ENCODE measurements around the gene PPARD. TPM values are rescaled to one million over a fixed set of nuclear protein-coding genes. Genes with fewer than 3 reads are reported as not detected.

Gene PPARD
- total RNA-seq = 10 to 100 TPM; 23.1 to 23.4 TPM

DNA sequence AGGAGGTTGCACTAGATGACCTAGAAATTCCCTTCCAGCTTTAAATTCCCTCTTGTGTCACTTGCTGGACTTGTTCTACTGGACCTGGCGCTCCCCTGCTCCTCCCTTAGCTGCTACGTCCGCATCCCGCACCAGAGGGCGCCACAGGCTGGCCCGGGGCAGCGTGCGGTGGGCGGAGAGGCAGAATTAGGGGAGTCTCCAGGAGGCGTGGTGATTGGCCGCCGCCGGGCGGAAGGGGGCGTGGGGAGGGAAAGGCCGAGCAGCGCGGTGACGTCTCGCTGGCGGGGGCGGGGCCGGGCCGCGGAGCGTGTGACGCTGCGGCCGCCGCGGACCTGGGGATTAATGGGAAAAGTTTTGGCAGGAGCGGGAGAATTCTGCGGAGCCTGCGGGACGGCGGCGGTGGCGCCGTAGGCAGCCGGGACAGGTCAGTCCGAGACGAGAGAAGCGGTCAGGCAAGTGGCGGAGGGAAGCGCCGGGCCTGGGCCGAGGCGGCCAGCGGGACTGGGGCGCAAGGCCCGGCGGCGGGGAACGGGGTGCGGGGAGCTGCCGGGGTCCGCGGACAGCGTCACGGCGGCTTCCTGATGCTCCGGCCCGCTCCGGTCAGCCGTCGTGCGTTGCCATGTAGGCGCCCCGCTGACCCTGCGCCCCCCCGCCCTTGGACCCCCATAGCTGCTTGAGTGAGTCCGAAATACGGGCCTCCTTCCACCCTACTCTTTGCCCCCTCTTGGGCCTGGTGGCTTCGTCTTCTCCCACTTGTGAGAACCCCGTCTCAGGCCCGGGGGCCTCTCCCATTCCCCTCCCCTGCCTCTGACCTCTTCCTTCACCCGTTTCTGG is at the start of gene PPARD:
PPARD (plus strand) TSS at position 301 of the 834 bp plus-strand sequence. CDS start 68,530 bp downstream, outside the sequence.
- ChIA-PET CTCF (interaction anchor here (0.6 to 10.2 kb wide), 23 partner anchors 10 to 593 kb away, joined by 3 to 168 read pairs (median 4); partner anchors contain the start of genes DEF6, FANCE, RPL10A and ZNF76), POLR2A (interaction anchor here (0.7 to 2.9 kb wide), 14 partner anchors 11 to 389 kb away, joined by 3 to 29 read pairs (median 5); partner anchors contain the start of genes DEF6 and RPL10A)
- Mint-ChIP-seq H3K27me3 (peaks cover 7% of the 10 kb centered on the region), H3K36me3 (ENCODE audit: low read depth) (peaks cover 21% of the 10 kb centered on the region), H3K27ac (peak within 1 kb of the TSS; percentile 79), H3K9me3 (no peaks in the 10 kb centered on the region), H3K4me1 (peaks cover 45% of the 10 kb centered on the region), H3K4me3 (peak within 1 kb of the TSS; percentile 96)
- DNase-seq = peak; percentile 98

DNA sequence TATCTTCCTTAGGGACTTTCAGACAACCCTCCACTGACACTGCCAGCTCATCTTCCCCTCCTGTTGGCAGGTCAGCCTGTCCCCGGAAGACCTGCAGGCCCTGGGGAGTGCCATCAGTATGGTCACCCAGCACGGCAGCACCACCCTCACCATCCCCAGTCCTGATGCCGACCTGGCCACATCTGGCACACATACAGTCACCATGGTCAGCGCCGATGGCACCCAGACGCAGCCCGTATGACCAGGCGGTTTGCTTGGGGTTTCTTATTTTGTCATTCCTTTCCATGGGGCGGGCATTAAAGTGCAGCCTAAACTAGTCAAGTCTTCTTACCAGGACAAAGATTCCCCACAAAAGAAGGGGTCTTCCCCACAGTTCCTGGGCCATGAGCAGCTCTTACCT is 48.7 kb upstream of the PPARD start:
- no peak overlapping the region for H3K4me3 Mint-ChIP-seq
- no peaks in the 10 kb centered on the region for H3K27me3 Mint-ChIP-seq
- peaks cover 40% of the 10 kb centered on the region for H3K36me3 Mint-ChIP-seq (ENCODE audit: low read depth)
- ChIA-PET POLR2A (interaction anchor here (0.8 to 1.6 kb wide), 7 partner anchors 9 to 174 kb away, joined by 3 to 4 read pairs (median 3); partner anchors contain the start of gene FANCE), CTCF (interaction anchor here (0.7 to 6.6 kb wide), 15 partner anchors 11 to 259 kb away, joined by 3 to 116 read pairs (median 4); partner anchors contain the start of genes FANCE, RPL10A and ZNF76)
- no peak overlapping the region for H3K27ac Mint-ChIP-seq
- DNase-seq = no peak
- no peaks in the 10 kb centered on the region for H3K9me3 Mint-ChIP-seq
- peaks cover 13% of the 10 kb centered on the region for H3K4me1 Mint-ChIP-seq

DNA sequence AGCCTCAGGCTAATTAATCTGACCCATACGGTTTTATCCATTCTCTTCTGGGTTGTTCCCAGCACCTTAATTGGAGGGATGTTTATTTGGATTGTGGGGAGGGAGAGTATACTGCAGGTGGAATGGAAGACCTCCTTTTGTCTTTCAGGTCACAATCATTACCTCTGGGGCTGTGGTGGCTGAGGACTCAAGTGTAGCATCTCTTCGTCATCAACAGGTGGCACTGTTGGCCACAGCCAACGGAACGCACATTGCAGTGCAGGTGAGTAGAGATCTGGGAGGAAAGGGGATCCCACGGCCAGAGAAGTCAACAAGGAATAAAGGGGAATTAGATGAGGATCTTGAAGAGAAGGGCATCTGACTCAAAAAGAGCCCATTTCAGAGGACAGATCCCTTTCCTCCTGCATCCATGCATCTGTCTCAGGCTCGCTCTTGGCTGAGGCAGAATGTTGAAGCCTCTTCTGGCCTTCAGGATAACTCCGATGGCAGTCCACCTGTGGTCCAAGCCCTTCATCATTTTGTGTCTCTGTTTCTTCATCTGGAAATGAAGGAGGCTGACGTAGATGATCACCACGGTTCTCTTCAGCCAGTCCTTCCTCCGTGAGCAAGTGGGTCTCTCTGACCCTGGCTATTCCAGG is 47.9 kb upstream of the PPARD start:
- ChIA-PET POLR2A (interaction anchor here (1.0 to 1.6 kb wide), 5 partner anchors 9 to 258 kb away, joined by 3 to 4 read pairs (median 3); partner anchors contain the start of gene FANCE), CTCF (interaction anchor here (0.8 to 6.6 kb wide), 12 partner anchors 11 to 259 kb away, joined by 3 to 116 read pairs (median 4); partner anchors contain the start of genes FANCE, RPL10A and ZNF76)
- peaks cover 42% of the 10 kb centered on the region for H3K36me3 Mint-ChIP-seq (ENCODE audit: low read depth)
- no peak overlapping the region for H3K27ac Mint-ChIP-seq
- peak; percentile 60 for DNase-seq
- no peak overlapping the region for H3K4me3 Mint-ChIP-seq
- peaks cover 17% of the 10 kb centered on the region for H3K4me1 Mint-ChIP-seq
- no peaks in the 10 kb centered on the region for H3K27me3 Mint-ChIP-seq
- no peaks in the 10 kb centered on the region for H3K9me3 Mint-ChIP-seq

DNA sequence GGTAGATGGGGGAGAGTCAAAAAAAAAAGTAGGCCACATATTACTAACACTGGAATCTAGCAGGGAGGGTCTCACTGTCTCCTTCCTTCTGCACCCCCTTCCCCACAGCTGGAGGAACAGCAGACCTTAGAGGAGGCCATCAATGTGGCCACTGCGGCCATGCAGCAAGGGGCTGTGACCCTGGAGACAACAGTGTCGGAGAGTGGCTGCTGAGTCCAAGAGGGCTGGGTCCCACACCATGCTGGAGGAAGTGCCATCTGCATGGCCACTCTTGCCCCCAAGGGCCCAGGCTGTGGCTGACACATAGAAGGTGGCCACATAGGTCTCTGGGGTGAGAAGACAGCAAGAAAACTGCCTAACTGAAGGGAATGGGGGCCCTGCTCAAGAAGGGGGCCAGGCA is 47.3 kb upstream of the PPARD start:
- H3K36me3 Mint-ChIP-seq (ENCODE audit: low read depth) = peaks cover 47% of the 10 kb centered on the region
- H3K4me1 Mint-ChIP-seq = peaks cover 22% of the 10 kb centered on the region
- ChIA-PET CTCF (interaction anchor here (0.9 to 7.2 kb wide), 8 partner anchors 9 to 176 kb away, joined by 3 to 172 read pairs (median 20); partner anchors contain the start of genes FANCE, PPARD and RPL10A), POLR2A (interaction anchor here (0.6 to 7.4 kb wide), 9 partner anchors 19 to 257 kb away, joined by 3 to 190 read pairs (median 3); partner anchors contain the start of gene ZNF76)
- no peak overlapping the region for H3K4me3 Mint-ChIP-seq
- H3K9me3 Mint-ChIP-seq = no peaks in the 10 kb centered on the region
- no peak overlapping the region for H3K27ac Mint-ChIP-seq
- DNase-seq = no peak
- no peaks in the 10 kb centered on the region for H3K27me3 Mint-ChIP-seq

DNA sequence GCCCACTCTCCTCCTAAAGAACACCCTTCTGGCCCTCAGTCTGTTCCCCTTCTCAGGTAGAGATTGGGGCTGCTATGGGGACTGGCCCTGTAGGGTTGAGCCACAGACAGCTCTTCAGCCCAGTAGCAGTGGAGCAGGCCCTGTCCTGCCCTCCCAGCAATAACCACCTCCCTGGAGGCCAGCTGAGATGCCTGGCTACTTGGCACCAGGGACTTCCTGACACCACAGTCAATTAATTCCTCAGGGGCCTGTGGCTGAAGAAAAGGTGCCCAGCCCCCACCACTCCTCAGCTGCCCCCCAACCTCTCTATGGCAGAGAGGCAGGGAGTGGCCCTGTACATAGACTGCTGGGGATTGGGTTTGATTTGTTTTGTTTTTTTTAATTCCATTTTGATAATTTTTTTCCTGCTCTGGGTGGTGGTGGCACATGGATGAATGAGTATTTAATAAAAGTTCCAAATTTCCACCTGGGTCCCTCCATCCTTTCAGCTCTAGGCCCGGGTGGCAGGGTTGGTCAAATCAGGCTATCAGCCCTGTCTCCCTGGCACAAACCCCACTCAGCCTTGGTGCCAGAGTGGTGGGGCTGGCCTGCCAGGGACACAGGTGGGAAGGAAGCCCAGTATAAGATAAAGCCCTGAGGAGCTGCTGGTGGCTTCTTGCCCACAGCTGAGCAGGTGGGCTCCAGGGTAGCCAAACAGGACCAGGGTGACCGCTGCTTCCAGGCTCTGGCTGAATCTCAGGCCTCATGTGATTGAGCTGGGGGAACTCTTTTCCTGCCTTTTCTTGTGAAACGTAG is 46.6 kb upstream of the PPARD start:
- H3K27me3 Mint-ChIP-seq = no peaks in the 10 kb centered on the region
- ChIA-PET POLR2A (interaction anchor here (0.6 to 7.4 kb wide), 13 partner anchors 10 to 257 kb away, joined by 3 to 190 read pairs (median 3); partner anchors contain the start of genes PPARD, RPL10A and ZNF76), CTCF (interaction anchor here (0.9 to 7.2 kb wide), 14 partner anchors 9 to 228 kb away, joined by 3 to 172 read pairs (median 7); partner anchors contain the start of genes FANCE, PPARD and RPL10A)
- DNase-seq = no peak
- peaks cover 29% of the 10 kb centered on the region for H3K4me1 Mint-ChIP-seq
- no peak overlapping the region for H3K4me3 Mint-ChIP-seq
- H3K36me3 Mint-ChIP-seq (ENCODE audit: low read depth) = peaks cover 53% of the 10 kb centered on the region
- no peaks in the 10 kb centered on the region for H3K9me3 Mint-ChIP-seq
- no peak overlapping the region for H3K27ac Mint-ChIP-seq

DNA sequence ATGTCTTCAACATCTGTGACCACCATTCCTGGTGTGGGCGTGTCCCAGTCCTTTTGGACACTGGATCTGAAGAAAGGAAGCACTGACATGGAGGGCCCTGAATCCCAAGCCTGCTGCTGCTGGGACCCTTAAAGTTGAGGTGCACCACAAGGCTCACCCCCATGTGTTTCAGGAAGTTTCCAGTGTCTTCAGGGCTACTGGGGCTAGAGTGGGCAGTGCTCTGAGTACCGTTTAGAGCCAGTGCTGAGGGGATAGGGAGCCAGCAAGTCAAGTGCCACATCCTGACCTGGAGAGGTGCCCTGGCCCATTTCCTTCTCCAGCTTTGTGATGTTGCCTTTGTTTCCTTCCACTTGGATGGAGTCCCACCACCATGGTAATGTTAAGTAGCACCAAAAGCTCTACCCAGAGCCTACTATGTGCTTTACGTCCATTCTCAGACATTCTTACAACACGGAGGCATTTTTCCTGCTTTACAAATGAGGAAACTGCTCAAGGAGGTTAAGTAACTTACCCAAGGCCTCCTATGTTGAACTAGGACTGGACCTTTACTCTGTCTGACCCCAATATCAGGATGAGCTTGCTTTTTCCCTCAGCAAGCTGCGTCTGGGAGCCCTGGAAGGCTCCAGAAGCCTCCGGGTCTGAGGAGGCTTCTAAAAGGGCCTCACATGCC is 45.3 kb upstream of the PPARD start:
- Mint-ChIP-seq H3K9me3 (no peaks in the 10 kb centered on the region), H3K4me1 (peaks cover 42% of the 10 kb centered on the region), H3K36me3 (ENCODE audit: low read depth) (peaks cover 55% of the 10 kb centered on the region), H3K27ac (peak overlapping the region; percentile 95), H3K4me3 (peak overlapping the region; percentile 79), H3K27me3 (no peaks in the 10 kb centered on the region)
- ChIA-PET CTCF (interaction anchor here (0.7 to 7.2 kb wide), 22 partner anchors 8 to 439 kb away, joined by 3 to 172 read pairs (median 5); partner anchors contain the start of genes FANCE, PPARD and RPL10A), POLR2A (interaction anchor here (1.0 to 7.4 kb wide), 12 partner anchors 10 to 435 kb away, joined by 3 to 190 read pairs (median 6); partner anchors contain the start of genes FANCE, PPARD, RPL10A and ZNF76)
- DNase-seq = no peak

DNA sequence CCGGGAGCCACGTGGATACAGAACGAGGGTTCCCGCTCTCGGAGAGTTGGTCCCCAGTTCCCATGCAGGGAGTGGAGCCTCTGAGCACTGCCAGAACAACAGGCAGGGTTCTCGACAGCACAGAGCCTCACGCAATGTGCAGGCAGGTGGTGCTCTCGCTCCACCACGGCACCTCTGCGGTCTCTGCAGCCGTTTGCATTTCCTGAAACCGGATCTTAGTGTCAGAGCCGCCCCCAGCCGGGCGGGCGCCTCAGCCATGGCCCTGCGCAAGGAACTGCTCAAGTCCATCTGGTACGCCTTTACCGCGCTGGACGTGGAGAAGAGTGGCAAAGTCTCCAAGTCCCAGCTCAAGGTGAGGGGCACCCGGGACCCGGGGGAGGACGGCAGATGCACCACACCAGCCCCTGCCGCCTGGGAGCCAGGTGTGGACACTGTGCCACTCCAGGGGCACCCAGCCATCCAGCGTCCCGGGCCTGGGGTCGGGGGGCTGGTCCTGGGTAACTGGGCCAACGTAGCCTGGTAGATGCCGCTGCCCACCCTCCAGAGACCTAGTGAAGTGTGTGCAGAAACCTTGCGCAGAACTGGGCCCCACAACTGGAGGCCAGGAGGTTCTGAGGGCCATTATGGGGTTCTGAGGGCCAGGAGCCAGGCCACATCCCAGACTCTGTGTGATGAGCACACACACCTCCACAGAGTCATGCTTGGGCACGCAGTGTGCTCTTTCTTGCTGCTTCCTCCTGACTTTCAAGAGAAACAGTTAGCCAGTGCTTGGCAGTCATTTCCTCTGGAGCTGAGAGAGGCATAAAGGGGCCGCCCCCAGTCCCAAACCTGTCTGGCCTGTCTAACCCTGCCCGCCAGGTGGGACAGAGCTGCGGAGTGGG is 44.5 kb upstream of the PPARD start, which contains the start of gene DEF6:
DEF6 (plus strand) TSS at position 218 of the 881 bp plus-strand sequence; CDS start at position 257, 39 bp downstream.
- Mint-ChIP-seq H3K9me3 (no peaks in the 10 kb centered on the region), H3K27me3 (no peaks in the 10 kb centered on the region), H3K36me3 (ENCODE audit: low read depth) (peaks cover 56% of the 10 kb centered on the region), H3K4me1 (peaks cover 50% of the 10 kb centered on the region), H3K4me3 (peak within 1 kb of the TSS; percentile 79), H3K27ac (peak within 1 kb of the TSS; percentile 95)
- peak; percentile 94 for DNase-seq
- ChIA-PET POLR2A (interaction anchor here (0.7 to 7.4 kb wide), 18 partner anchors 11 to 435 kb away, joined by 3 to 190 read pairs (median 4); partner anchors contain the start of genes FANCE, PPARD, RPL10A and ZNF76), CTCF (interaction anchor here (0.7 to 7.2 kb wide), 21 partner anchors 9 to 438 kb away, joined by 3 to 172 read pairs (median 5); partner anchors contain the start of genes FANCE, PPARD and RPL10A)

DNA sequence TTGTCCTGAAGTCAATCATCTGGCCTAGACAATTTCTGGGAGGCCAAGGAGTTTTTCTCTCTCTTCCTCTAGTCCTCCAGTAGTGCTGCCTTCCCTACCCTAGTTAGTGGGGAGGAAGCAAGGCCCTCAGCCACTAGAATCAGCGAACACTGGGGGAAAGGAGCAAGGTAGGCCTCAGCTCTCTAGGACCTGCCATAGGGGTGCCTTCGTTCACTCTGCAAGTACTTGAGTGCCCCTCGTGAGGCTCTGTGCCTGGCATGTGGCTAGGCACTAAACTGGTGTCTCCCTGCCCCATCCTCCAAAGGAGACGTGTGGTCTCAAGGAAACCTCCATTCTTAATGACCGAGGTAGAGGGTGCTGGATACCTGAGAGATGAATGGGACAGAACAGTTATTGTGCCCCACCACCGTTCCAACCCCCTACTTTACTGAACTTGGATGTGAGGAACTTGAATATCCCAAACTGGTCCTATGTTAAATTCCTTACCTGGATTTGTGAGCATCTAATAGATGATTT is 43.7 kb upstream of the PPARD start:
- ChIA-PET POLR2A (interaction anchor here (0.7 to 7.4 kb wide), 12 partner anchors 15 to 199 kb away, joined by 3 to 190 read pairs (median 5); partner anchors contain the start of genes FANCE, PPARD, RPL10A and ZNF76), CTCF (interaction anchor here (1.2 to 7.2 kb wide), 9 partner anchors 12 to 169 kb away, joined by 3 to 172 read pairs (median 12); partner anchors contain the start of genes FANCE, PPARD and RPL10A)
- peak overlapping the region; percentile 79 for H3K4me3 Mint-ChIP-seq
- no peak for DNase-seq
- peaks cover 57% of the 10 kb centered on the region for H3K4me1 Mint-ChIP-seq
- peaks cover 60% of the 10 kb centered on the region for H3K36me3 Mint-ChIP-seq (ENCODE audit: low read depth)
- no peaks in the 10 kb centered on the region for H3K27me3 Mint-ChIP-seq
- H3K27ac Mint-ChIP-seq = peak overlapping the region; percentile 95
- no peaks in the 10 kb centered on the region for H3K9me3 Mint-ChIP-seq

DNA sequence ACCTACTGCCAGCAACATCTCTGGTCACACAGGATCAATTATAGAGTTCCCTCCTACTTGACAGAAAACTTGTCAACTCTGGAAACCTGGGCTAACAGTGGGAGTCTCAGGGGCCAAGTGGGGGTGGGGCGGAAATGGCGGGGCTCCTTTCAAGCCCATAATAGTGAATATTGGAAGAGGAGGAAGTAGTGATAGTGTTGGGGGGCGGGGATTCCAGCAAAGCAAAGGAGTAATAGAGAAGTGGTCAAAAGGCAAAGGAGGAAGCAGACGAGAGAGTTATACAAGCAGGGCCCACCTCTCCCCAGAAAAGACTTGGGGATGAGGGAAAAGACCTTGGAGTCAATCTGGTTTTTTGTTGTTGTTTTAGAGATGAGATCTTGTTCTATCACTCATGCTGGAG is 42.7 kb upstream of the PPARD start:
- Mint-ChIP-seq H3K36me3 (ENCODE audit: low read depth) (peaks cover 63% of the 10 kb centered on the region), H3K4me1 (peaks cover 62% of the 10 kb centered on the region), H3K9me3 (no peaks in the 10 kb centered on the region), H3K4me3 (peak overlapping the region; percentile 79), H3K27ac (peak overlapping the region; percentile 95), H3K27me3 (no peaks in the 10 kb centered on the region)
- CTCF ChIA-PET = interaction anchor here (2.4 to 7.2 kb wide), 4 partner anchors 26 to 167 kb away, joined by 12 to 172 read pairs (median 24); partner anchors contain the start of genes PPARD and RPL10A
- peak; percentile 46 for DNase-seq
- POLR2A ChIA-PET = interaction anchor here (1.1 to 7.4 kb wide), 5 partner anchors 14 to 168 kb away, joined by 5 to 190 read pairs (median 29); partner anchors contain the start of genes PPARD and RPL10A

DNA sequence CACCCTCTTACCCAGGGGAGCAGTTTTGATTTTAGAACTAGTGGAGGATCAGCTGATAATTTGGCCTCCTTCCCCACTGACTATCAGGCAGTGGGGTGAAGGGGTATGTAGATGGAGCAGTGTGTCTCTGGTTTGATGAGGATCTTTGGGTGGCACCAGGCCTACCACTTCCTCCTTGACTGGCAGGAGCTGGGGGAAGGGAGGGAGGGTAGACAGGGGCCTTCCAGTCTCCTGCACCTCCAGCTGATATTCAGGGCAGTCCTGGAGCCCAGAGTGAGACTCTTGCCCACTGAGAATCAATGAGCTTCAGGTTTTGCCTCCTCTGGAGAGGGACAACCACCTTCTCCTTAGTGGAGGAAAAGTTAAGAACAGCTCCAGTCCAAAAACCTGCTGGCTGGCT is 41.5 kb upstream of the PPARD start:
- Mint-ChIP-seq H3K27ac (peak overlapping the region; percentile 95), H3K36me3 (ENCODE audit: low read depth) (peaks cover 60% of the 10 kb centered on the region), H3K27me3 (no peaks in the 10 kb centered on the region), H3K4me1 (peaks cover 70% of the 10 kb centered on the region), H3K4me3 (peak overlapping the region; percentile 79), H3K9me3 (no peaks in the 10 kb centered on the region)
- CTCF ChIA-PET = interaction anchor here (0.6 to 7.2 kb wide), 10 partner anchors 10 to 215 kb away, joined by 3 to 172 read pairs (median 4); partner anchors contain the start of gene RPL10A
- POLR2A ChIA-PET = interaction anchor here (0.7 to 7.4 kb wide), 10 partner anchors 13 to 427 kb away, joined by 3 to 190 read pairs (median 6); partner anchors contain the start of genes FANCE, PPARD, RPL10A and ZNF76
- DNase-seq = peak; percentile 65
